B cell (primary cell): ENCODE results near the gene ARHGAP45. TPM values are rescaled to one million over a fixed set of nuclear protein-coding genes. Genes with fewer than 3 reads are reported as not detected.
A peak's percentile ranks its signal among the peaks of the same experiment; 100 is the strongest.

Source experiments
- ATAC-seq: fragments of 200-7000 bp; cut with Tn5 transposase; one replicate; pipeline ENCODE4 v1.10.0; 2021; ENCODE audit warnings: low read depth, mild to moderate bottlenecking, moderate number of reproducible peaks, moderate library complexity
- CTCF ChIA-PET: fragments of 350-600 bp; sonication (Branson Sonifier 250); formaldehyde crosslinking; loops from one replicate; lab custom pipeline; 2021; ENCODE audit warnings: antibody characterized with exemption, inconsistent platforms; lab: Charles Lee
- POLR2A ChIA-PET: fragments of 350-600 bp; sonication (Branson Sonifier 250); formaldehyde crosslinking; loops from one replicate; lab custom pipeline; 2021; ENCODE audit warnings: antibody characterized with exemption; lab: Charles Lee
- DNase-seq: peaks from one replicate; pipeline ENCODE4 v3.0.0; 2013
- H2AFZ ChIP-seq: 2 replicates; pipeline ENCODE4 v1.6.1; 2012; ENCODE audit warnings: mild to moderate bottlenecking, low read depth, low read length; ENCODE audit not compliant: insufficient read depth, poor library complexity, severe bottlenecking
- H3K27ac ChIP-seq, 2 donors: 1 replicate in 1 of 2; 2 replicates in 1 of 2; pipeline ENCODE4 v1.5.1; 2012 to 2013; ENCODE audit warnings: low read length in 2 of 2, mild to moderate bottlenecking in 2 of 2, moderate library complexity in 1 of 2
- H3K27me3 ChIP-seq, 4 experiments: fragments of 200-600 bp in 1 of 4; sonication (generic) in 1 of 4; replicated peaks in 1 of 4; 1 replicate in 2 of 4; 2 replicates in 2 of 4; pipeline versions ENCODE4 v1.6.1 to v1.7.0; 2013 to 2016; ENCODE audit warnings: low read length in 3 of 4, mild to moderate bottlenecking in 2 of 4, mixed read lengths in 1 of 4, moderate library complexity in 1 of 4; ENCODE audit not compliant: insufficient read depth in 4 of 4, control insufficient read depth in 3 of 4; ENCODE audit errors: control extremely low read depth in 1 of 4
- H3K36me3 ChIP-seq, 2 experiments: replicated peaks in 1 of 2; 1 replicate in 1 of 2; 2 replicates in 1 of 2; pipeline versions ENCODE4 v1.6.1 to v1.7.1; 2013; ENCODE audit warnings: low read length in 1 of 2; ENCODE audit not compliant: insufficient read depth in 2 of 2, control insufficient read depth in 1 of 2; ENCODE audit errors: control extremely low read depth in 1 of 2, extremely low read depth in 1 of 2
- H3K4me1 ChIP-seq, 2 donors: fragments of 200-600 bp in 1 of 2; sonication (generic) in 1 of 2; 1 replicate in 1 of 2; 2 replicates in 1 of 2; pipeline versions ENCODE4 v1.5.1 to v1.6.1; 2013 to 2017; ENCODE audit warnings: low read length in 2 of 2; ENCODE audit not compliant: control insufficient read depth in 2 of 2, insufficient read depth in 2 of 2
- H3K4me2 ChIP-seq: replicated peaks from 2 replicates; pipeline ENCODE3; 2012; ENCODE audit warnings: mild to moderate bottlenecking, low read depth, low read length; ENCODE audit not compliant: poor library complexity, severe bottlenecking
- H3K4me3 ChIP-seq, 5 experiments: fragments of 200-600 bp in 1 of 5; sonication (generic) in 1 of 5; 1 replicate in 3 of 5; 2 replicates in 2 of 5; pipeline versions ENCODE4 v1.5.1 to v1.7.0; 2011 to 2016; ENCODE audit warnings: low read length in 4 of 5, mild to moderate bottlenecking in 4 of 5, low read depth in 2 of 5, control low read depth in 1 of 5, moderate library complexity in 1 of 5; ENCODE audit not compliant: insufficient read depth in 1 of 5; ENCODE audit errors: control extremely low read depth in 1 of 5, extremely low read depth in 1 of 5
- H3K79me2 ChIP-seq: fragments of 200-600 bp; sonication (generic); one replicate; pipeline ENCODE4 v1.6.0; 2016; ENCODE audit warnings: low read length; ENCODE audit not compliant: control insufficient read depth, insufficient read depth
- H3K9ac ChIP-seq: fragments of 200-600 bp; sonication (generic); 2 replicates; pipeline ENCODE4 v1.6.1; 2017; ENCODE audit warnings: mild to moderate bottlenecking, low read length, moderate library complexity
- H3K9me3 ChIP-seq, 3 donors: one replicate each; pipeline versions ENCODE4 v1.6.1 to v1.7.1; 2013; ENCODE audit warnings: low read length in 2 of 3; ENCODE audit not compliant: control insufficient read depth in 2 of 3, insufficient read depth in 1 of 3; ENCODE audit errors: control extremely low read depth in 1 of 3
- H4K20me1 ChIP-seq: 2 replicates; pipeline ENCODE4 v1.6.0; 2012; ENCODE audit warnings: mild to moderate bottlenecking, low read length; ENCODE audit not compliant: insufficient read depth, control insufficient read depth, poor library complexity, severe bottlenecking
- H3K27ac Mint-ChIP-seq: one replicate; pipeline ENCODE4 v1.8.0; 2021; ENCODE audit warnings: mixed read lengths
- H3K27me3 Mint-ChIP-seq: one replicate; pipeline ENCODE4 v1.8.0; 2021; ENCODE audit warnings: mixed read lengths
- H3K4me1 Mint-ChIP-seq: one replicate; pipeline ENCODE4 v1.8.0; 2021; ENCODE audit warnings: mixed read lengths
- H3K4me3 Mint-ChIP-seq: one replicate; pipeline ENCODE4 v1.8.0; 2021; ENCODE audit warnings: mixed read lengths
- H3K9me3 Mint-ChIP-seq: one replicate; pipeline ENCODE4 v1.8.0; 2022; ENCODE audit warnings: mixed read lengths; ENCODE audit not compliant: insufficient read depth
- EZH2 ChIP-seq: IDR thresholded peaks from 2 replicates; pipeline ENCODE4 v1.6.1; 2012; ENCODE audit warnings: borderline replicate concordance, low read depth, mild to moderate bottlenecking, moderate library complexity, low read length; ENCODE audit not compliant: insufficient read depth, poor library complexity, severe bottlenecking
- WGBS: methylation state at CpG from one replicate; pipeline ENCODE4 v1.1.5; 2013; ENCODE audit warnings: missing lambda C conversion rate; ENCODE audit not compliant: insufficient coverage; 5-methylcytosine and 5-hydroxymethylcytosine counted together
- intact Hi-C: fragments of 100-400 bp; cut with micrococcal nuclease; formaldehyde crosslinking; loops from one replicate; pipeline ENCODE4 v1.10.0; 2022
- polyA plus RNA-seq: library from polyadenylated mRNA; depleted of rRNA; stranded (reverse); fragments of >200 nt; gene quantifications from 2 replicates; pipeline ENCODE4 v1.2.3, GENCODE V29; 2012
- total RNA-seq, 2 donors: library from RNA; stranded (reverse); fragments of 120-200 nt in 1 of 2; gene quantifications; 1 replicate in 1 of 2; 2 replicates in 1 of 2; pipeline versions ENCODE4 v1.2.3 to v1.2.4, GENCODE V29; 2013 to 2022
- TF ChIP-seq, protein P1 (sequence below): fragments of 200-600 bp; IDR thresholded peaks from one replicate; pipeline ENCODE4 v1.8.0; 2022; ENCODE audit warnings: antibody characterized with exemption, mild to moderate bottlenecking

ARHGAP45 gene
- total and polyA plus RNA-seq, 2 donors (not counting 1 experiment from before 2014, with no cell fraction given) = 488 to 490 TPM

- Histone ChIP-seq H3K27ac (peak overlapping the region in 1 of 2 donors; percentile 18), H3K79me2 (peaks cover 42% of the 10 kb centered on the region), H3K4me3 (no peak overlapping the region), H3K4me2 (peak overlapping the region; percentile 43), H3K36me3 (peaks cover 0 to 84% of the 10 kb centered on the region in 2 experiments), H3K9ac (no peak overlapping the region), H2AFZ (no peak overlapping the region), H3K9me3 (no peaks in the 10 kb centered on the region), H3K27me3 (no peaks in the 10 kb centered on the region), H3K4me1 (peaks cover 32 to 67% of the 10 kb centered on the region in 2 donors), H4K20me1 (peaks cover 89% of the 10 kb centered on the region)
- Mint-ChIP-seq H3K27ac (peak overlapping the region; percentile 79), H3K4me1 (peaks cover 39% of the 10 kb centered on the region), H3K27me3 (no peaks in the 10 kb centered on the region), H3K4me3 (no peak overlapping the region), H3K9me3 (no peaks in the 10 kb centered on the region)
- WGBS = 96% methylated on average over 58 of the region's 58 CpGs
- POLR2A ChIA-PET = interaction anchor here (0.5 to 2.5 kb wide), 7 partner anchors 9 to 172 kb away, joined by 3 to 8 read pairs (median 3); partner anchors contain the start of genes ARHGAP45, RNU6-2 and TMEM259
- intact Hi-C loops = no loop called here
- TF ChIP-seq, protein P1, sequence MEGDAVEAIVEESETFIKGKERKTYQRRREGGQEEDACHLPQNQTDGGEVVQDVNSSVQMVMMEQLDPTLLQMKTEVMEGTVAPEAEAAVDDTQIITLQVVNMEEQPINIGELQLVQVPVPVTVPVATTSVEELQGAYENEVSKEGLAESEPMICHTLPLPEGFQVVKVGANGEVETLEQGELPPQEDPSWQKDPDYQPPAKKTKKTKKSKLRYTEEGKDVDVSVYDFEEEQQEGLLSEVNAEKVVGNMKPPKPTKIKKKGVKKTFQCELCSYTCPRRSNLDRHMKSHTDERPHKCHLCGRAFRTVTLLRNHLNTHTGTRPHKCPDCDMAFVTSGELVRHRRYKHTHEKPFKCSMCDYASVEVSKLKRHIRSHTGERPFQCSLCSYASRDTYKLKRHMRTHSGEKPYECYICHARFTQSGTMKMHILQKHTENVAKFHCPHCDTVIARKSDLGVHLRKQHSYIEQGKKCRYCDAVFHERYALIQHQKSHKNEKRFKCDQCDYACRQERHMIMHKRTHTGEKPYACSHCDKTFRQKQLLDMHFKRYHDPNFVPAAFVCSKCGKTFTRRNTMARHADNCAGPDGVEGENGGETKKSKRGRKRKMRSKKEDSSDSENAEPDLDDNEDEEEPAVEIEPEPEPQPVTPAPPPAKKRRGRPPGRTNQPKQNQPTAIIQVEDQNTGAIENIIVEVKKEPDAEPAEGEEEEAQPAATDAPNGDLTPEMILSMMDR = no peak
- no peak for TF ChIP-seq EZH2
- CTCF ChIA-PET = interaction anchor here (0.8 to 1.7 kb wide), 4 partner anchors 16 to 163 kb away, joined by 3 to 8 read pairs (median 3); no protein-coding TSS in a partner anchor
- no peak for ATAC-seq
- no peak for DNase-seq
Measured at GRCh38 chr19:1081301-1082164, 14.6 kb downstream of the ARHGAP45 start.
